HG03139 (cell line): Measurements from ENCODE around the gene TARBP2.

Experiments
- ATAC-seq: cut with Tn5 transposase; IDR thresholded peaks from one replicate; pipeline ENCODE4 v1.9.1; 2021; ENCODE audit not compliant: unreplicated experiment

Gene TARBP2, protein sequence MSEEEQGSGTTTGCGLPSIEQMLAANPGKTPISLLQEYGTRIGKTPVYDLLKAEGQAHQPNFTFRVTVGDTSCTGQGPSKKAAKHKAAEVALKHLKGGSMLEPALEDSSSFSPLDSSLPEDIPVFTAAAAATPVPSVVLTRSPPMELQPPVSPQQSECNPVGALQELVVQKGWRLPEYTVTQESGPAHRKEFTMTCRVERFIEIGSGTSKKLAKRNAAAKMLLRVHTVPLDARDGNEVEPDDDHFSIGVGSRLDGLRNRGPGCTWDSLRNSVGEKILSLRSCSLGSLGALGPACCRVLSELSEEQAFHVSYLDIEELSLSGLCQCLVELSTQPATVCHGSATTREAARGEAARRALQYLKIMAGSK

DNA sequence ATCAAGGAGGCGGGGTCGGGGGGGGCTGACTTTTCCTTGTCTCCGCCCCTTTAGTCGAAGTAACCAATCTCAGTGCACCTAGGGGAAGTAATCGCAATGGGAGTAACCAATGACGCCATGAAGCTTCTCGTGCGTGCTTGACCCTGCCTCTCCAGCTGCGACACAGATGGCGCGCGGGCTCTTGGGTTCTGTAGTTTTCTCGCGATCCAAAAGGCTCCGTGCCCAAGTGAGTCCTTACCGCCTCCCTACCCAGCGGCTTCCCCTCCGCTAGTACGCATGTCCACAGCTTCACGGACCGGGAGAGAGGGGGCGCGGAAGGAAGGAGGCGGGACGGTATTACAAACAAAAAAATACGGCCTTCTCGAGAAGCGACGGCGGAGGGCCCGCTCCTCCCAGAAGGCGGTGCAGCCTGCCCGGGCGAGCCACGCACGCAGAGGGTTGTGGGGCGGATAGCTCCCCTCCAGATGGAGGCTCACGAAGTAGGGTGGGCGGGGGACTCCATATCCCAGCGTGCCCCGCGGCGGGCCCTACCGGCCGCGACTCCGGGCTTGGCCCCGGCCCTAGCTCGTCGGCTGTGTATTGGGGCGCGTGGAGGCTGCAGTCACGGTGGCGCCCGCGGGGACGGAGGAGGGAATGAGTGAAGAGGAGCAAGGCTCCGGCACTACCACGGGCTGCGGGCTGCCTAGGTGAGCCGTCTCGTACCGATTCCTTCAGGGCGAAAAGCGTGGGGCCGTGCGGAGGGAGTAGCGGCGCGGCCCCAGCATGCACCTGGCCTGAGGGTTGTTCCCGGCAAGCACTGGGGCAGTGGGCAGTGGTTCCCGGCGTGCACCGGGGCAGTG lies at the start of gene TARBP2:
Gene TARBP2 (plus strand): TSS at position 508 of the 839 bp plus-strand sequence. CDS start 126 bp downstream, at position 634.
- ATAC-seq = peak; percentile 72

DNA sequence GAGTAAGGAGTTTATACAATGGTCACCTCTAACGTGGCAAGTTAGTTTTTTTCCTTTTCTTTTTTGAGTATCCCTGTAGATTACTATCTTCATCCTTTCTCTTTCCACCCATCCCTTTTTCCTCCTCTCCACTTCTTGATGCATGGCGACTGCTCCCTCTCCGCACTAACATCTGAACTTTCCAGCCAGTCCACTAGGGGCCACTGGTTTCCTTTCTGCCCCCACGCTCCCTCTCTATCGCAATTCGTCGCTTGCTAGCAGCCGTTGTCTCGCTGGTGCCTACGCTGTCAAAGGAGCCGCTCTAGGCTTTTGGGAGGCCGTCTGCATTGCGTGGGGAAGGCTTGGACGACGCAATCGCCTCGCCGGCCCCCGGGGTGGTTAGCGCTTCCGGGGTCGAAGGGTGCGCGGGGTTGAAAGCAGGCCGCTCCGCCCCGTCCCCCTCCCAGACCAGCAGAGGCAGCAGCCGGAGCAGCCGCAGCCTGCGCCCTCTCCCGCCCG lies 49.4 kb upstream of the TARBP2 start, which contains the start of gene PCBP2:
Gene PCBP2 (plus strand): TSS at position 442 of the 498 bp plus-strand sequence. CDS start 2,699 bp downstream, outside the sequence.
- ATAC-seq = peak; percentile 95

DNA sequence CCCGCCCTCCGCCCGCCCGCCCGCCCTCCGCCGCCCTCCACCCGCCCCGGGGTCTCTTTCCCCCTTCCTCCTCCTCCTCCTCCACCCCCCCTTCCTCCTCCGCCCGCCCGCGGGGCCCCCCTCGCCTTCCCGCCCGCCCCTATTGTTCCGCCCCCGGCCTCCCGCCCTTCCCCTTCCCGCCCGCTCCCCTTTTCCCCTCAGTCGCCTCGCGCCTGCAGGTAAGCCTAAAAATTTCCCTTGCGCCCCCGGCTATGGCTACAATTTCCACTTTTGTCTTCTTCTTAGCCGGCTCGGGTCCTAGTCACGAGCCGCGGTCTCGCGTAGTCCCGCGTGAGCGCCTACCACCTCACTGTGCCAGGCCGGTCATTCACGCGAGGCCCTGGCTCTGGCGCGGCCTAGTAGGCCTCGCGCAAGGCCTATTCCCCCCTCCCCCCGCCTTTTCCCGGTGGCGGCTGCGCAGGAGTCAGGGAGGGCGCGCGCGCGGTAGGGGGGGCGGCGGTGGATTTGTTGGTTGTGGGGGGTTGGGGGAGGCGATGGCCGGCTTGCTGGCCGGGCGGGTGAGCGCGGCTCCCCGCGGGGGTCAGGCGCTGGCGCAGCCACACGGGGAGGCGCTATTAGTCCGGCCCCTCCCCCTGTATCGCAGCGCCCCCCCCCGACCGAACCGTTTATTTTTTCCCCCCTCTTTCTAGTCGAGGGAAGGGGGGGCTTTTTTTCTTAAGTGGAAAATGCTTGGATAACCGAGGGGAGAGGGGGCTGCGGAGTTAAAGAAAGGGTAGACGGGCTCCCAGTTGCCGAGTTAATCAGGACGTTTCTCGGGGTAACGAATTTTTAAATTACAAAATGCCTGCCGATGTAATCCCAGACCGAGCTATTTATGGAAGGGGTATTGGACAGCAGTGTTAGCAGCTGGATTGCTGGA lies 48.7 kb upstream of the TARBP2 start:
- peak; percentile 21 for ATAC-seq

DNA sequence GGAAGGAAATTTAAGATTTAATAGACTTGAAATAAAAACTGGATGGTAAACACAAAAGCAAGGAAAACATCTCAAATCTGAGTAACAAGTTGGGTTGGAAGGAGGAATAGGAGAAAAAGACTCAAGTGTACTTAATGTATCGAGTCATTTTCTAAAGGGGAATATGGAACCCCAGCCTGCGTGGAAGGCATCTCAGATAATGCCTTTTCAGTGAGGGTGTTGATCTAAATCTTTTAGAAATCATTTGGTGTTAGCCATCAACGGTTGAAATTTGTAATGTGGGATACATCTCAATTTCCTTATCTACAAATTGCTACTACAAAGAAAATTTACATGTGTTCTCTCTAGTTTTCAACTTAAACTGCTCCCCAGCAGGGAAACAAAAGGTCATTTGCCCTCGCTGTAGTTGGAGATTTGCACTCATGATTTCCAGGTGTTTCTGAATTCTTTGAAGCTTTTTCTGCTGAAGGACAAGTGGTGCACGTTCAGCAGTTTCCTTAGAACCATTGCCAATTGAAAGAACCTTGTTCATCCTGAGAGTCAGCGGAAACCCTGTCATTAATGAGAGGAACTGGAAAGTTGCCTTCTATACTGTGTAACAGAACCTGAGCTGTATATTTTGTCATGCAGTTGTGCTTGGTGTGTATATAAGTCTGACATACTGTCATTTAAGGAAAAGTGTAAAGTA lies 47.0 kb upstream of the TARBP2 start:
- no peak for ATAC-seq

DNA sequence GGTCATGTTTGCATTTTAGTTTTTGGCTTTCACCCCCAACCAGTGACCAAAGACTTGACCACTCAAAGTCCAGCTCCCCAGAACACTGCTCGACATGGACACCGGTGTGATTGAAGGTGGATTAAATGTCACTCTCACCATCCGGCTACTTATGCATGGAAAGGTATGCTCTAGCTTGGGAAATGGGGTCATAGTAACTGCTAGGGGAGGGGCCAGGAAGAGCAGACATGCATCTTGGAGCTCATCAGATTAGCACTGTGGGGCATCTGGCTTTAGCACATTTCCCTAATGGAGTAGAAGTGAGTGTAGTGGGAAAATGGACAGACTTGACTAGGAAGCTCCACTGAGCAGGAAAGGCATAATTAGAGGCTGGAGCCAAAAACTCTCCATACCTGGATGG lies 46.4 kb upstream of the TARBP2 start:
- ATAC-seq = no peak

DNA sequence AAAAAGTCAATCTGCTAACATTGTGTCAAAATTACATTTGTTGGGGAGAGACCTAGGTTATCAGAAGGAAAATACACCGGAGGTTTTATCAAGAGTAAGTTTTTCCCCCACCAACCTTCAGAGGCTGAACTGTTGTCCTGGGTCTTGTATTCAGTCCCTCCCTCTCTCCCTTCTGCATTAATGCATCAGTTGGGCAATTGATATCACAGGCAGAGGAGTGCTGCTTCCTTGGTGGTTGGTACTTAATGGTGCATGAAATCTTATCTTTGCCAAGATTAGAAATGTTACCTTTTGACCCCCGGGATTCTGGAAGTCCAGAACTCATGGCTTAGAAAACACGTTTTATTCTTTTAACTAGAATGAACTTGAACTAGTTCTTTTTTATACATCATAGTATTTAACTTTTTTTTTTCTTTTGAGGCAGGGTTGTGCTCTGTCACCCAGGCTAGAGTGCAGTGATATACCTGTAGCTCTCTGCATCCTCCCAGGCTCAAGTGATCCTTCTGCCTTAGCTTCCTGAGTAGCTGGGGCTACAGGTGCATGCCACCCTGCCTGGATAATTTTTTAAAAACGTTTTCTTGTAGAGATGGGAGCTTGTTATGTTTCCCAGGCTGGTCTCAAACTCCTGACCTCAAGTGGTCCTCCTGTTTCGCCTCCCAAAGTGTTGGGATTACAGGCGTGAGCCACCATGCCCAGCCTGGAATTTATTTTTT lies 44.3 kb upstream of the TARBP2 start:
- ATAC-seq = no peak

DNA sequence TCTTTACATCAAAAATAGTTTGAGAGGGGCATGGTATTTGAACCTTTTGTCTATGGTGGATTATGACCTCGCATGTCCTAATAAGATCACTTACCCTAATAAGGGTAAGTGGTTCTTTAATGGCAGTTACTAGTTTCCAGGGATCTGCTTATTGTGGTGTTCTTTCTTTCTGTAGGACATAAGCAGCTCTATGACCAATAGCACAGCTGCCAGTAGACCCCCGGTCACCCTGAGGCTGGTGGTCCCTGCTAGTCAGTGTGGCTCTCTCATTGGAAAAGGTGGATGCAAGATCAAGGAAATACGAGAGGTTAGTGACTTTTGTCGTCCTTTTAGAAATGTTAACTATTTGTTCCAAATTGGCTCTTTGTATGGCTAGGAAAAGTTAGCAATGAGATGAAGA lies 42.0 kb upstream of the TARBP2 start:
- ATAC-seq = no peak

DNA sequence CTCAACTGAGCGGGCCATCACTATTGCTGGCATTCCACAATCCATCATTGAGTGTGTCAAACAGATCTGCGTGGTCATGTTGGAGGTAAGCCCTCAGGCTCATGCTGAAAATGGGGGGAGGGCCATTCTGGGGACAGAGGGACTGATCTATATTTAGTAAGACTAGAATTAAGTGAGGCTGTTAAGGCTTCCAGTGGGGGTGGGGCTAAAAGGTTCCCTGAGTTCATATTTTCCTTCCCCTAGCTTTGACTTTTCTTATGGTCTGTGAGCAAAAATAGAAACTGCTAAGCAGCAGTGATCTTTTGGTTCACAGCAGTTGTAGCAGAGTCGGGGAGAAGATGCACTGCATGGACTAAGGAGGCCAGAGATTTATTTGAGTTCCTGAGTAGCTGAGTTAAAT lies 40.0 kb upstream of the TARBP2 start:
- ATAC-seq = no peak

DNA sequence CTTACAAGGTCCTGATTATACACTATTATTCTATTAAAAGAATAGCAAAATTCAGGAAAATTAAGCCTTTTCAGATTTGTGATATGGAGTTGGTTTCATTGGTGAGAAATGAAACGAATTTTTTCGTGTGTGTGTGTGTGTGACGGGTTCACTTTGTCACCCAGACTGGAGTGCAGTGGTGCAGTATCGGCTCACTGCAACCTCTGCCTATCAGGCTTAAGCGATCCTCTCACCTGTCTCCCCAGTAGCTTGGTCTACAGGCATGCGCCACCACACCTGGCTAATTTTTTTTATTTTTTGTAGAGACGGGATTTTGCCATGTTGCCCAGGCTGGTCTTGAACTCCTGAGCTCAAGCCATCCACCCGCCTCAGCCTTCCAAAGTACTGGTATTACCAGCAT lies 39.5 kb upstream of the TARBP2 start:
- no peak for ATAC-seq

DNA sequence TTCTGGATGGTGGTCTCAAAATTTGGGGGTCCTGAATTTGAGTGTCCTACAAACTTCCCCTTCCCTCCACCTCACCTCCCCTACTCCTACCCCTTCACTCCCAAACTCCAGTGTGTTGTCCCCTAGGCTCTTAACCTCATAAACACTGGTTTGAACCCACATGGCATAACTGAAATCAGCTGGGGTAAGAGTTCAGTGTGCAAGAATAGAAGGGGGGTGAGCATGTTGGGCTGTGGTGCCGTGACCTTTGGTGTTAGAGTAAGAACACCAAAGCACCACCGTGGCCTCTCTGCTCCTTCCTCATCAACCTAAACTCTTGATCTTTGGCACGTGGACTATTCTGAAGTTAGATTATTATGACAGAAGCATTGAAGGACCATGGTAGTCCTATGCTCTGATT lies 38.1 kb upstream of the TARBP2 start:
- ATAC-seq = no peak

DNA sequence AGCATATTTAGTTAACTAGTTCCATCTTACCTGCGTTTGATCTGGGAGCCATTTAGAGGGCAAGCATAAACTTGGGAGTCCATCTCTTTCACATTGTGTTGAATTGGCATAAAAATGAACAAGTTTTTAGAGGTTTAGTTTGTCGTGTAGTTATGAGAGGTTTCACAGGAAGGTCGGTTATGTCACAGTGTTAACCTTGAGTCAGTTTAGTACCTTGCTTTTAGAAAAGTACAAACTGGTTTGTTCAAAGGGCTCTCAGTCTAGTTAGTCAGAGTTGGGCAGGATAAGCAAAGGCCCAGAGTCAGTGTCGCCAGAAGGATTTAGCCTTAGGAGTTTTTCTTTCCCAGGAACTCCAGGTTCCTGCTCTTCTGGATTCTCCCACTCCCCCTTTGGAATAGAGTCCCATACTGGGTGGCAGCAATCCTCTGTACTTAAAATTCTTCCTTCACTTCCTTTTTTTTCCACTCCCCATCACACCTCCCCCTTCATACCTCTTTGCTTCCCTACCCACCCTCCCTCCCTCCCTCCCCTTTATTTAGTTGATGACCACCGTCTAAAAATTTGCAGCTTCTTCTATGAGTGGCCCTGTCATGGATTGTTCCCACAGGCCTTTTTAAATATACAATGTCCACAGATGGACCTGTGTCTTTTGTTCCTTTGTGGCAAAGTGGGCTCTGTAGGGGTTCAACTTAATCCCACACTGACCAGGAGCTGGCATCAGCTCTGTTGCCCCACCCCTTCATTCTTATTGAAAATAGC lies 37.1 kb upstream of the TARBP2 start:
- ATAC-seq = no peak

DNA sequence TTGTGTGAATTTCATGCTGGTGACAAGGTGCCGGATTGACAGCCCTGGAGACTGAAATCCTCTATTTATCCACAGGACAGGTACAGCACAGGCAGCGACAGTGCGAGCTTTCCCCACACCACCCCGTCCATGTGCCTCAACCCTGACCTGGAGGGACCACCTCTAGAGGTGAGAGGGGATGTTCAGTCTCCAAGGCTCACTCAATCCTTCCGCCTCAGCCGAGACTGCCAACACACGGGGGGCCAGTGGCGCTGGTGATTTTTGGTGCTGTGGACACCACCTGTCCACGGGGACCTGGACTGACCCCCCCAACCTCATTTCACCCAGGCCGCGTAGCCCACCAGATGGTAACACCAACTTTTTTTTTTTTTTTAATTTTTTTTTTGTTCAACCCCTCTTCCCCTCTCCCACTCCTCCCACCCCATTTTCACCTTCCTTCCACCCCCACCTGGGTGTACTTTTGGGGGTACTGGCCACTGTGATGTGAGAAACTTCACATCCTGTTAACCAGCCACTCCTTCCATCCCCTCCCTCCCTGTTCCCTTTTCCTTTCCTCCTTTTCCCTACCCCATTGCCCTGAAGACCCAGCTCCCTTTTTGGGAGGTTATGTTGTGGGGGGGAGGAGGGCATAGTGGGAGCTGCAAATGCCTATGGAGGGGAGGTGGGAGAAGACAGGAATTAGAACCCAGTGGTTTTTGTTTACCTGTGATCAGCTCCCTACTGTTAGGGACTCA lies 36.2 kb upstream of the TARBP2 start:
- no peak for ATAC-seq

DNA sequence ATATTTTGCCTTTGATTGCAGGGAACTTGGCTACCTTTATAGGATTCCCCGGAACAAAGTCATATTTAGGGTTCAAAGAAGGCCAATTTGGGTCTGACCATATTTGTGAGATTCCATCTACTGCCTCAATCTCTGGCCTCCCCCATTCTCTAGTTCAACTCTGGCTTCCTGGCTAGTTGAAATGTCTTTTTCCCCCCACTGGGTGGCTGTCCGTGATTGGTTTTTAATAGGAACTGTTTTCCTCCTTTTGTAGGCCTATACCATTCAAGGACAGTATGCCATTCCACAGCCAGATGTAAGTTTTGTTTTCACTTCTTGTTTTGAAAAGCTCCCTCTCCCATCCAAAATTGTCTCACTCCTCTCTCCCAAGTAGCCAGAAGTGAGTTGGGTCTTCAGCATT lies 35.4 kb upstream of the TARBP2 start:
- ATAC-seq = no peak

DNA sequence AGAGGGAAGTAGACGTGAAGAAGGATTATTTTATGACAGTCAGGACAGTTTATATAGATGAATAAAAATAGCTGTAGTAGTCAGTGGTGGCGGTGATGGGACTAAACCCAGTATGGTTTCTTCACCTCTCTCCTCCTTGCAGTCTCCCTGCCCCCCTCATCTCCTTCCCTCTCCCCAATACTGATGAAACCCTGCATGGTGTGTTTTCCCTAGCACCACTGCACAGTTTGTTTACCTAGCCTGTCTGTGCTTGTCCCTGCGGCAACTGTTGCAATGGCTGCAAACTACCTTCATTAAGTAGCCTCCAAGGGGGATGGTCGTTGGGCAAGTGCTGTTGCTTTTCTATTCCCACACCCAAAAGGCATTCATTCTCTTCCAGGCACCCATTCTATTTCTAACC lies 34.4 kb upstream of the TARBP2 start:
- no peak for ATAC-seq

DNA sequence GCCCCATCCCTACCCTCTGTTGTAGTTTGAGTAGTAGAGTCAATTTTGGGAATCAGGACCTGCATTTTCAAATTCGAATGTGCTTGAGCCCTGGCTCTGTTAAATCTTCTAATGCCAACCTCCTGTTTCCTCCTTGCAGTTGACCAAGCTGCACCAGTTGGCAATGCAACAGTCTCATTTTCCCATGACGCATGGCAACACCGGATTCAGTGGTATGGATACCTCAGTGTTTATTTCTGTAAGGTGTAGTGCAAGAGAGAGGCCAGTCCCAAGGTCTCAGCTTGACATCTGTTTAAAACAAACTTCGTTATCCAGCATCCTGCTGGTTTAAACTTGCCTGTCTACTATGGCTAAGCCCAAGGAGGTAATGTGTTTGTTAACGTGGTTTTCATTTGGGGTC lies 34.0 kb upstream of the TARBP2 start:
- no peak for ATAC-seq

DNA sequence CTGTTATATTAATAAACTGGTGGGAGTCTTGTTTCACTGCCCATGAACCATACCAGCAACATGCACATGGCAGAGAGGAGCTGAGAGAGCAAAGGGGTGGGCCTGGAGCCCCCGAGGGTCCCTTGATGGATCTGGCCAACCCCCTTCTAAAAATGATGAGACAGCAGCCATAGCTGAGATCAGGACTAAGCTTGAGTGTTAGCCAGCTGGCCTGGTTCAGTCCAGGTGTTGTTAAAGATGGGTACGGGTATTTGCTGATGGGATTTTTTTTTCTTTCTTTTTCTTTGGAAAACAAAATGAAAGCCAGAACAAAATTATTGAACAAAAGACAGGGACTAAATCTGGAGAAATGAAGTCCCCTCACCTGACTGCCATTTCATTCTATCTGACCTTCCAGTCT lies 33.2 kb upstream of the TARBP2 start:
- ATAC-seq = no peak

DNA sequence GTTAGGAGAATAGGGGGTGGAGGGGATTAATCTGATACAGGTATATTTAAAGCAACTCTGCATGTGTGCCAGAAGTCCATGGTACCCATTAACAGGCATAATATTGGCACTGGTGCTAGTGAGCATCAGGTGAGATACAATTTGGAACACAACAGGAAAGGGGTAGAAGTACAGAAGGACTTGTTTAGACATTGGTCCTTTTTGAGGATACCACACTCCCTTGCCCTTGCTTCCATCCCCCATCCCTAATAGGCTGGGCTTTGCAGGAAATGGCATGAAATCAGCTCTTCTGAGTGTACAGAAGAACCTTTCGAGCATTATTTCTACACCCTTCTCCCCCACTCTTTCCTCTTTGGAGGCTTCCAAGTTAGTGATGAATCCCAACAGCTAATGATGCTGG lies 32.8 kb upstream of the TARBP2 start:
- no peak for ATAC-seq

DNA sequence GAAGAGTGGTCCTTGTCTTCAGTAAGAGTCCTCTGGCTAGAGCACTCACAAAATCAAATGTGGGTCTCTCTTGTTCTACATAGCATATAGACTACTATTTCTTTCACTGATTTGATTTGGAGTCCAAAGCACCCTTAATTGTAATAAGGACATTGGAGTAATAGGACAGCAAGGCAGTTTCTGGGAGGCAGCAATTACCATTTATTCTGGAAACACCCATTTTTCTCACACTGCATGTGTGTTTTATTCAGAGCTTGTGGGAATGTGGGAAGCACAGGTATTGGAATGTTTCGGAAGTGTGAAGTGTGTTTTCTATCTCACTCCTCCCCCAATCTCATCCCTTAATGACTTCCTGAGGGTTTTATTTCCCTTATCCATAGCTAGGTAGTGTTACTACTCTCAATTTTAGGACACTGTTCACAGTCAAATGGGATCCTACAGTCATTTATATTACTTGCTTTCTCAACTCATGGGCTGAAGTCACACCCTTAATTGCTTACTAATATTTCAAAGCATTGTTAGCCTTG lies 29.0 kb upstream of the TARBP2 start:
- no peak for ATAC-seq
